ENCODE results near the gene ART1. TPM values are rescaled to one million over a fixed set of nuclear protein-coding genes. Genes with fewer than 3 reads are reported as not detected.
A peak's percentile ranks its signal among the peaks of the same experiment; 100 is the strongest.

ART1 gene
- polyA plus RNA-seq, 6 donors from 2014 or later: not detected

DNA sequence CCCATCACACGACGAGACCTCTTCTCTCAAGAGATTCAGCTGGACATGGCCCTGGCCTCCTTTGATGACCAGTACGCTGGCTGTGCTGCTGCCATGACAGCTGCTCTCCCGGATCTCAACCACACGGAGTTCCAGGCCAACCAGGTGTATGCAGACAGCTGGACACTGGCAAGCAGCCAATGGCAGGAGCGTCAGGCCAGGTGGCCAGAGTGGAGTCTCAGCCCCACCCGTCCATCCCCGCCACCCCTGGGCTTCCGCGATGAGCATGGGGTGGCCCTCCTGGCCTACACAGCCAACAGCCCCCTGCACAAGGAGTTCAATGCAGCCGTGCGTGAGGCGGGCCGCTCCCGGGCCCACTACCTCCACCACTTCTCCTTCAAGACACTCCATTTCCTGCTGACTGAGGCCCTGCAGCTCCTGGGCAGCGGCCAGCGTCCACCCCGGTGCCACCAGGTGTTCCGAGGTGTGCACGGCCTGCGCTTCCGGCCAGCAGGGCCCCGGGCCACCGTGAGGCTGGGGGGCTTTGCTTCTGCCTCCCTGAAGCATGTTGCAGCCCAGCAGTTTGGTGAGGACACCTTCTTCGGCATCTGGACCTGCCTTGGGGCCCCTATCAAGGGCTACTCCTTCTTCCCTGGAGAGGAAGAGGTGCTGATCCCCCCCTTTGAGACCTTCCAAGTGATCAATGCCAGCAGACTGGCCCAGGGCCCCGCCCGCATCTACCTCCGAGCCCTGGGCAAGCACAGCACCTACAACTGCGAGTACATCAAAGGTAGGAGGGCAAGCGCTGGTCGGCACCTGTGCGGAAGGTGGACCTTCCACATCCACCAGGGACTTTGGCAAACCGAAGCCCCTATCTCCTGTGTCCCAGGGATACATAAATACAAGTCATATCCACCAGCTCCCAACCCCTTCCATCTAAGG is 14.9 kb downstream of the ART1 start:
- Mint-ChIP-seq H3K9me3 (no peaks in the 10 kb centered on the region), H3K4me3 (no peak overlapping the region), H3K27ac (peak overlapping the region in 1 of 6 donors; percentile 35), H3K36me3 (peaks cover 0 to 6% of the 10 kb centered on the region in 2 donors), H3K4me1 (peaks cover 0 to 4% (median 0%) of the 10 kb centered on the region in 3 donors), H3K27me3 (peaks cover 8 to 15% (median 10%) of the 10 kb centered on the region in 3 donors)
- ATAC-seq (ENCODE audit: low read depth in 2 of 2) (no peak), DNase-seq (no peak)

DNA sequence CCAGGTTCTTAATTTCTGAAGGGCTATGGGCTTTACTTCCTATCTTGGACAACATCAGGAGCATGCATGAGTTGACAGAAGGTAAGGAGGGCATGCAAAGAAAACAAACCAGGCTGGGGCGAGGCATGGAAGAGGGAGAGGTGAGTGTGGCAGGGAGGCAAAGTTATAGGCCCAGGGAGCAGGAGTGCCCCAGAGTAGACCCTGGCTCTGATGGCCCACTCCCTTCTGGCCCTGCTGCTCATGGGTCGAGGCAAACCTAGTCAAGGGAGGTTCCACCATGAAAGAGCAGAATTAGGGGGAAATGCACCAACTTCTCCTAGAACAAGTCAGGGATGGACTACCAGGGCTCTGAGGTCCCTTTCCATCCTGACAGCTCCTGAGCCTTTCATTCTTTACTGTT is 16.0 kb downstream of the ART1 start:
- no peak overlapping the region for H3K4me3 Mint-ChIP-seq
- no peak for ATAC-seq (ENCODE audit: low read depth in 2 of 2)
- no peaks in the 10 kb centered on the region for H3K9me3 Mint-ChIP-seq
- peaks cover 0 to 4% (median 0%) of the 10 kb centered on the region in 3 donors for H3K4me1 Mint-ChIP-seq
- H3K27me3 Mint-ChIP-seq: peaks cover 8 to 12% (median 10%) of the 10 kb centered on the region in 3 donors
- H3K36me3 Mint-ChIP-seq: peaks cover 11 to 13% of the 10 kb centered on the region in 2 donors
- H3K27ac Mint-ChIP-seq: no peak overlapping the region
- DNase-seq: no peak

DNA sequence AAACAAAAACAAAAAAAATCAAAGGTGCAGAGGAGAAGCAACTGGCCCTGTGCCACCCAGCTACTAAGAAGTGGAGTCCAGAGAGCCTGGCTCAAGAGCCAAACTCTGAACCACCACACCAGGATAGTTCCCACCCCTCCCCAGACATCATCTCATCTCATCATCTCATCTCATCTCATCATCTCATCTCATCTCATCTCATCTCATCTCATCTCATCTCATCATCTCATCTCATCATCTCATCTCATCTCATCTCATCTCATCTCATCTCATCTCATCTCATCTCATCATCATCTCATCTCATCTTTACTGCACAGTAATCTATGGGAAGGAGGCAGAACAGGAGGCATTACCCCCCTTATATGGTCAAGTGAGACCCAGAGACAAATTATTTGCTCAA is 17.9 kb downstream of the ART1 start:
- H3K27me3 Mint-ChIP-seq: peaks cover 6 to 10% (median 8%) of the 10 kb centered on the region in 3 donors
- no peak overlapping the region for H3K4me3 Mint-ChIP-seq
- no peak for DNase-seq
- peaks cover 0 to 4% (median 0%) of the 10 kb centered on the region in 3 donors for H3K4me1 Mint-ChIP-seq
- H3K27ac Mint-ChIP-seq: no peak overlapping the region
- ATAC-seq (ENCODE audit: low read depth in 2 of 2): no peak
- H3K9me3 Mint-ChIP-seq: no peaks in the 10 kb centered on the region
- peaks cover 12 to 17% of the 10 kb centered on the region in 2 donors for H3K36me3 Mint-ChIP-seq

DNA sequence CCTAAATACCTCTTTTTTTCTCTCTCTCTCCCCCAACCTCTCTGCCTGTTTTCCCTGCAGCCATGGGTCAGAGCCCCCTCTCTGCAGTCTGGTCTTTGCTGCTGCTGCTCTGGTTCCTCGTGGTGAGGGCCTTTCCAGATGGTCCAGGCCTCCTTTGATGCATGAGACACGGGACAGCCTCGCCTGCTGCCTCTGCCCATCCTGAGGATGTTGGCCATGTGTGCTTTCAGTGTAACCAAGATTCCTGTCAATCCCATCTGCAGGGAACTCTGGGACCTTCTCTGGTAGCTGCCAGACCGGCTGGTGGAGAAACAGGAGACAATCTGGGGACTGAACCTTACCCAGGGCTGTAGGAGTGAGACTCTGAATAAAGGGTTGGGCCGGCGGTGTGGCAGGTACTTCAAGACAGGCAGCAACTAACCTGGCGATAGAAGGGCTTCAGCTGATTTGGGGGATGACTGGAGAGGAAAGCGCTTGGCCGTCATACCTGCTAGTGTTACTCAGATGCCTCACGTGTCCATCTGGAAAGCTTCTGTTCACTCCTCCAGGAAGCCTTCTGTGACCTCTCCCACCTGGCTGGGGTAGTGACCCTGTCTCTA is 19.2 kb downstream of the ART1 start:
- Mint-ChIP-seq H3K27ac (peak overlapping the region in 2 of 6 donors; percentile 14 to 27), H3K27me3 (peaks cover 0 to under 1% (median 0%) of the 10 kb centered on the region in 3 donors), H3K4me3 (no peak overlapping the region), H3K4me1 (peaks cover 0 to 4% (median 0%) of the 10 kb centered on the region in 3 donors), H3K36me3 (peaks cover 15 to 26% of the 10 kb centered on the region in 2 donors), H3K9me3 (no peaks in the 10 kb centered on the region)
- DNase-seq (no peak), ATAC-seq (ENCODE audit: low read depth in 2 of 2) (no peak)

DNA sequence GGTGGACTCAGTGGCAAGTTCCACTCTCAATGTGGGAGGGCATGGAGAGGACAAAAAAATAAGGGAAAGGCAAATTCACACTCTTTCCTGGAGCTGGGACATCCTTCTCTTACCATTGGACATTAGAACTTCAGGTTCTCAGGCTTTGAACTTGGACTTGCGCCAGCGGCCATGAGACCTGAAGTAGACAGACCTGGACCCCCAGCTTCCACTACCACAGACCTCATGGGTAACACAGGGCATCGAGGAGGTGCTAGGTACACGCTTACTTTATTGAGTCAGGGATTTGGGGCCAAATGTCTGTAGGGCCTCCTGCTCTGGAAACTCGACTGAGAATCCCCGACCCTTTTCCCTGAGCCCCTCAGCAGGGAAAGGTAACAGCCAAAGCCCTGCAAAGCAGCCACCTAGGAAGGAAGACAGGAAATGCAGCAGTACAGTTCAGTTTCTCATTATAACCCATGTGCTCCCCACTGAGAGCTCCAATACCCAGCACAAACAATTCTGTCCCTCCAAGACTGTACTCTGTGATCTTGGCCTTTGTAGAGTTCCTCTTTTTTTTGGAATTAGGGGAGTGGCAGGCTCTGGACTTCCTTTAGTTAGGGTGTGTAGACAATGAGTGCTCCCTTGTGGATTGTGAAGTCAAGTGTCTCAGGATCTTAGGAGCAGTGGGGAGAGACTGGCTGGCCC is 20.6 kb downstream of the ART1 start:
- H3K36me3 Mint-ChIP-seq: peaks cover 25 to 40% of the 10 kb centered on the region in 2 donors
- H3K27me3 Mint-ChIP-seq: no peaks in the 10 kb centered on the region
- no peak for DNase-seq
- no peaks in the 10 kb centered on the region for H3K9me3 Mint-ChIP-seq
- peaks cover 0 to 4% (median 0%) of the 10 kb centered on the region in 3 donors for H3K4me1 Mint-ChIP-seq
- H3K4me3 Mint-ChIP-seq: no peak overlapping the region
- ATAC-seq (ENCODE audit: low read depth in 2 of 2): no peak
- H3K27ac Mint-ChIP-seq: peak overlapping the region in 3 of 6 donors; percentile 28 to 75 (median 73)

DNA sequence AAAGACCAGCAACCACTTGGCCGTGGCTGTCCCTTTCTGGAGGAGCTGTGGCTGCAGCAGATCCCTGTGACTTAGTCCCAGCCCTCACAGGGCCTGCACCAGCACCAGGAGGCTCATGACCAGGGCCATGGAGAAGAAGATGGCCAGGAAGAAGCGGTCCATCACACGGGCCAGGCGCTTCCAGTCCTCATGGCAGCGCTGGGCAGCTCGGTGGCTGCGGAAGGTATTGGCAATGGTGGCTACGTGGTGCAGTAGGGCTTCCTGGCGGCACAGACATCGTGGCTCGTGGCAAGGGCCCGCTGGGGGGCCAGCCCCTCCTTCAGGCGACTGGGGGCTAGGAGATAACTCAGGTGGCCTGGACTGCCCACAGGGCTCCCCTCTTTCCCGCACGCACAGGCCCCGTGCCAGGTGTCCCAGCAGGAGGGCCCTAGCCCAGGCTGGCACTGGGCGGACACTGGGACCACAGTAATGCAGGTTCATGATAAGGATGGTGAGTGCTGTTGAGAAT is 21.1 kb downstream of the ART1 start:
- Mint-ChIP-seq H3K36me3 (peaks cover 25 to 46% of the 10 kb centered on the region in 2 donors), H3K27ac (peak overlapping the region in 2 of 6 donors; percentile 53 to 73)

DNA sequence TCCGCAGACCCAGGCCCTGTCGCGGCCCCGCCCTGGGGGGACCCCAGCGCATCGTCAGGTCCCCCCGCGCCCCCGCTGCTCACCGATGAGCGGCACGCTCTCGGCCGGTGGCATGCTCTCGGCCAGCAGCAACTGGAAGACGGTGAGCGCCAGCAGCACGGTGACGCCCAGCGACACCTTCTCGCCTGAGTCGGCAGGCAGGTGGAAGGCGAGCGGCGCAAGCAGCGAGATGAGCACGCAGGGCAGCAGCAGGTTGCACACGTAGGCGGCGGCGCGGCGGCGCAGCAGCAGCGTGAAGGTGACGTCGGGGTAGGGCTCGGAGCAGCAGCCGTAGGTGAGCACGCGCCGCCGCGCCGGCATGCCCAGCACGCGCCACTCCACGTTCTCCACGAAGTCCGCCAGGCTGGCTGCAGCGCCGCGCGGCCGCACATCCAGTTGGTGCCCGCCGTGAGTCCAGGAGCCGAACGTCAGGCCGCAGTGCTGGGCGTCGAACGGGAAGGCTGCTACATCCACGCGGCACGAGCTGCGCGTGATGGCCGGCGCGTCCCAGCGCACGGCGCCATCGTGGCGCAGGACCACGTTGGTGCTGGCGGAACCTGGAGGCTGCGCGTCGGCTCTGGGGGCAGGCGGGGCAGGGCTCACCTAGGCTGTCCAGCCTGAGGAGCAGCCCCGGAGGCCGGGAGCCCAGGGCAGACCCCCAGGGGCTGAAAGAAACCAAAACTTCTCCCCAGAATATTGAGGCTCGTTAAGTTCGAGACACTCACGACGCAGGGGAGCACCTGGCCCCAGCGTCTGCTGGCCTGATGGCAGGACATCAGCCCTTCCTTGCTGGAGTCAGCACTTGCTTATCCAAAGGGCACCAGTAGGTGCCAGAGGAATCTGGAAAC is 22.5 kb downstream of the ART1 start:
- Mint-ChIP-seq H3K36me3 (peaks cover 25 to 56% of the 10 kb centered on the region in 2 donors), H3K4me1 (peaks cover 0 to 4% (median 0%) of the 10 kb centered on the region in 3 donors), H3K27ac (no peak overlapping the region), H3K9me3 (no peaks in the 10 kb centered on the region), H3K27me3 (no peaks in the 10 kb centered on the region), H3K4me3 (no peak overlapping the region)
- ATAC-seq (ENCODE audit: low read depth in 2 of 2) (no peak), DNase-seq (no peak)

More for the DNA sequence above, 21.1 kb downstream of the ART1 start:
- ATAC-seq (ENCODE audit: low read depth in 2 of 2): no peak
- Mint-ChIP-seq H3K4me3 (no peak overlapping the region), H3K4me1 (peaks cover 0 to 4% (median 0%) of the 10 kb centered on the region in 3 donors), H3K27me3 (no peaks in the 10 kb centered on the region), H3K9me3 (no peaks in the 10 kb centered on the region)
- DNase-seq: no peak

DNA sequence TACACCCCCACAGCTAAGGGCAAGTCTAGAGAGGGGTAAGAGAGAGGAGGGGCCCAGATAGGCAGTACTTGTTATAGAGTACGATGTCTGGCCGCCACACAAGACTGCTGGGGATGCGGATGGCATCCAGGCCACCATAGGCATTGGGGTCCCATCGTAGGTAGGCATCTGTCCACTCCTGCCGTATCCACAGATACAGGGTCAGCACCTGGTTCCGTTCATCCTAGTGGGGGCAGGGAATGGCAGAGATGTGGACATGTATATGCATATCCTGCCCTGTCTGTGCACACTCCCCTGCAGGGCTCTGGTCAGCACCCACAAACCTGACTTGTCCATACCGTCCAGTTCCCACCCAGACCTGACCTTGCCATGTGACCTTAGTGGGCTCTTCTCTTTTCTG is 24.2 kb downstream of the ART1 start:
- no peaks in the 10 kb centered on the region for H3K9me3 Mint-ChIP-seq
- H3K27ac Mint-ChIP-seq: peak overlapping the region in 1 of 6 donors; percentile 83
- no peaks in the 10 kb centered on the region for H3K27me3 Mint-ChIP-seq
- ATAC-seq (ENCODE audit: low read depth in 2 of 2): no peak
- no peak overlapping the region for H3K4me3 Mint-ChIP-seq
- DNase-seq: no peak
- H3K4me1 Mint-ChIP-seq: no peaks in the 10 kb centered on the region
- peaks cover 32 to 64% of the 10 kb centered on the region in 2 donors for H3K36me3 Mint-ChIP-seq

DNA sequence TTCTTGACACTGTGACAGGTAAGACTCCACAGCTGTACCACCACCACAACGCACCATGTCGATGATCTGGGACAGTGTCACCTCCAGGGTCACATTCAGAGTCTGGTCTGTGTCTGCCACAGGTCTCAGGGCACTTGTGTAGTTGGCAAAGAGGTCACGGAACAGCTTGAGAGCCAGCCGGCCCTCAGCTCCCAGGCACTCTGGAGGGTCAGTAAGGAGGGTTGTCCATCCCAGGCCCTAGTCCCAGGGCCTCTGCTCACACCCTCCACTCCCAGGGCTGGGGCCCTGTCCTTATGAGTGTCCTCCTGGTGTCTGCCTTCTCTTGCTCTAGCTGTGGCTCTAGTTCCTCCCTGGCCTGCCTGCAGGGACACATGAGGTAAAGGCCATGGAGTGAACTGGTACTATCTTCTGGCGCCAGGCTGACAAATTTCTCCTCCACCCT is 24.8 kb downstream of the ART1 start:
- Mint-ChIP-seq H3K4me1 (no peaks in the 10 kb centered on the region), H3K27ac (peak overlapping the region in 2 of 6 donors; percentile 10 to 63), H3K36me3 (peaks cover 38 to 63% of the 10 kb centered on the region in 2 donors), H3K4me3 (no peak overlapping the region), H3K27me3 (no peaks in the 10 kb centered on the region), H3K9me3 (no peaks in the 10 kb centered on the region)
- ATAC-seq (ENCODE audit: low read depth in 2 of 2) (no peak), DNase-seq (no peak)

DNA sequence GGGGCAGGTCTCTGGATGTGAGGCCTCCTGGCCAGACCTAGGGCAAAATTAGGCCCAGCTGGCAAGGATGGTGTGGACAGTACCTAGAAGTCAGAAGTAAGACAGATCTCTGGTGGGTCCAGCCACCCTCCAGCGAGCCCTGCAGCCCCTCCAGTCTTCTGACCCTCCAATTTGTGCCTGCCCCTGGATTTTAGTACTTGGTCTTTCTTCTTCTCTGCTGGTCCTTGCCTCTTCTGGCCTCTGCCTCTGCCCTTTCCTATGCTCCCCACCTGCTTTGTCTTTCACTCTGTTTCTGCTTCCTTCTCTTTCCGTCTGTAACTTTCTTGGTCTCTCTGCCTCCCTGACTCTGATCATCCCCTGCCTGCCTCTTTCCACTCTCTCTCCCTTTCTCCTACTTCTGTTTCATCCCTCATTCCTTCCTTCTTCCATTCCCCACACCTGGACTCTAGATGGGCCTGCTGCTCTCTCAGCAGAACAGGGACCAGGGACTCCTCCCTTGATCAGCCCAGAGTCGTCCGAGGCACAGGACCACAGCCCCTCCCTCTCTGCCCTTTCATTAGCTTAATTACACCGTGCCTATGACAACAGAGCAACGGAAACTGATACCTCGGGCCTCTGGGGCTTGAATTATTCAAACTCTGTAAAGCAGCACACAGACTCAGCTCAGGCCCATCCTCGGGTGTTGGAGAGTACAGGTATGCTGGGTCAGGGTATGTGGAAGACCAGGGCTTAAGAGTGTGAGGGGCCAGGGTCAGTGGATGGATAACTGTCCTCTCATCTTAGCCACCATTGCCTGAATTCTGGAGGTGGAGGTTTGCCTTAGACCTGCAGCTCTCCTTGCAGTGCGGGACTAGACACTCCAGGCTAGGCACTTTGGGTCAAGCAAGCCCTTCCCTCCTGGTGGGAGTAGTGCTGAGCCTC is 26.7 kb downstream of the ART1 start, which contains the start of gene CHRNA10:
CHRNA10 (minus strand) TSS at position 51 of the 921 bp plus-strand sequence. CDS start 72 bp downstream, outside the sequence.
- ATAC-seq (ENCODE audit: low read depth in 2 of 2) (no peak), DNase-seq (no peak)
- peak within 1 kb of the TSS in 3 of 6 donors; percentile 10 to 94 (median 93) for H3K27ac Mint-ChIP-seq
- H3K4me3 Mint-ChIP-seq: no peak within 1 kb of the TSS
- H3K27me3 Mint-ChIP-seq: no peaks in the 10 kb centered on the region
- peaks cover 38 to 66% of the 10 kb centered on the region in 2 donors for H3K36me3 Mint-ChIP-seq
- H3K4me1 Mint-ChIP-seq: no peaks in the 10 kb centered on the region
- no peaks in the 10 kb centered on the region for H3K9me3 Mint-ChIP-seq

DNA sequence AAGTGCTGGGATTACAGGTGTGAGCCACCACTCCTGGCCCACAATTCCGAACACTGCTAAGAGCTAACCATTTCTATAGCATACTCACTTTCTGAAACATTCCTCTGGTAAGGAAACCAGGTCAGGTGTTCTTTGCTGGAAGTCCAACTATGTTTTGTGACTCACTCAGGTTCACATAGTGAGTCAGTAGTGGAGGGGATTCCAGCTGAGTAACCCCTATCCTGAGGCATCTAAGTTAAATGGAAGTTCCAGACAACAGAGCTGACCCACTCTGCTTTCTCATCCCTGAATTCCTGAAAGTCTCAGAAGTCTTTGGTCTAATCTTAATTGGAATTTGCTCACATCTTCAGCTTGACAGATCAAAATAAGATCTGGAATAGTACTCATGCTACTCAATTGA is 29.3 kb downstream of the ART1 start:
- H3K27ac Mint-ChIP-seq: no peak overlapping the region
- H3K9me3 Mint-ChIP-seq: no peaks in the 10 kb centered on the region
- ATAC-seq (ENCODE audit: low read depth in 2 of 2) (no peak), DNase-seq (no peak)
- H3K4me1 Mint-ChIP-seq: no peaks in the 10 kb centered on the region
- H3K27me3 Mint-ChIP-seq: no peaks in the 10 kb centered on the region
- H3K36me3 Mint-ChIP-seq: peaks cover 51 to 76% of the 10 kb centered on the region in 2 donors
- H3K4me3 Mint-ChIP-seq: no peak overlapping the region
